ENCODE results near the gene MLLT1.

DNA sequence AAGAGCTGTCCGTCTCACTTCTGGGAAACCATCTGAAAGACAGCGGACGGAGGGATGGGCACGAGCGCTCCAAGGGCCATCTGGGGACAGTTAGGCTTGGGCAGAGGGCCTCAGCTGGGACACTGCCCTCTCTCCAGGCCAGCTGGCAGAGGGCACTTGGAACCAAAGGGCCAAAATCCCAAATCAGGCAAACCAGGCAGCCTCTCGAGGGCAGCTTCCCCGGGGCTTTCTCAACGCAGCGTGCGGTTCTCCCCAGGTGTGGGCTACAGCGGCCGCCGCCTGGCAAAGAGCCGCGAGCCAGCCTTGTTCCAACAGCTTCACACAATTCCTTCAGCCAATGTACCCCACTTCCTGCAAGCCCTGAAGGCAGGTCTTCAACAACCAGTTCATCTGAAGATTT lies 5.0 kb downstream of the MLLT1 start:
- no peak for TF ChIP-seq POLR2AphosphoS5 (IDR thresholded peaks at IDR 0.05)
- TF ChIP-seq, protein P1, sequence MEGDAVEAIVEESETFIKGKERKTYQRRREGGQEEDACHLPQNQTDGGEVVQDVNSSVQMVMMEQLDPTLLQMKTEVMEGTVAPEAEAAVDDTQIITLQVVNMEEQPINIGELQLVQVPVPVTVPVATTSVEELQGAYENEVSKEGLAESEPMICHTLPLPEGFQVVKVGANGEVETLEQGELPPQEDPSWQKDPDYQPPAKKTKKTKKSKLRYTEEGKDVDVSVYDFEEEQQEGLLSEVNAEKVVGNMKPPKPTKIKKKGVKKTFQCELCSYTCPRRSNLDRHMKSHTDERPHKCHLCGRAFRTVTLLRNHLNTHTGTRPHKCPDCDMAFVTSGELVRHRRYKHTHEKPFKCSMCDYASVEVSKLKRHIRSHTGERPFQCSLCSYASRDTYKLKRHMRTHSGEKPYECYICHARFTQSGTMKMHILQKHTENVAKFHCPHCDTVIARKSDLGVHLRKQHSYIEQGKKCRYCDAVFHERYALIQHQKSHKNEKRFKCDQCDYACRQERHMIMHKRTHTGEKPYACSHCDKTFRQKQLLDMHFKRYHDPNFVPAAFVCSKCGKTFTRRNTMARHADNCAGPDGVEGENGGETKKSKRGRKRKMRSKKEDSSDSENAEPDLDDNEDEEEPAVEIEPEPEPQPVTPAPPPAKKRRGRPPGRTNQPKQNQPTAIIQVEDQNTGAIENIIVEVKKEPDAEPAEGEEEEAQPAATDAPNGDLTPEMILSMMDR (IDR thresholded peaks at IDR 0.05): no peak
- TF ChIP-seq POLR2A (IDR thresholded peaks at IDR 0.05): no peak
- no peak for TF ChIP-seq EP300 (IDR thresholded peaks at IDR 0.05)

Measured in suprapubic skin (tissue), 4 donors.